SU-DHL-6 (cell line): Measurements from ENCODE around the gene PRDM7.
"Not testable (repeated sequence)": the region's sequence is repeated elsewhere in the genome, so short reads cannot be mapped to it uniquely, and the experiment has no call there.

Experiments
- H2AFZ ChIP-seq: fragments of 200-600 bp; sonication (generic); 2 replicates; pipeline ENCODE4 v1.6.1; 2014; ENCODE audit warnings: low read depth, mild to moderate bottlenecking, moderate library complexity, mixed read lengths, antibody characterized with exemption, low read length; ENCODE audit not compliant: severe bottlenecking
- H3F3A ChIP-seq: fragments of 200-600 bp; shearing (Covaris generic); 2 replicates; pipeline ENCODE4 v1.6.0; 2016; ENCODE audit warnings: antibody characterized with exemption, mild to moderate bottlenecking; ENCODE audit not compliant: insufficient read depth
- H3K27ac ChIP-seq: fragments of 200-600 bp; sonication (generic); 2 replicates; pipeline ENCODE4 v1.5.1; 2016; ENCODE audit warnings: low read depth, mild to moderate bottlenecking, low read length, moderate library complexity, mixed read lengths
- H3K27me3 ChIP-seq: fragments of 200-600 bp; sonication (generic), shearing (Covaris generic); 2 replicates; pipeline ENCODE4 v1.6.0; 2014; ENCODE audit warnings: mild to moderate bottlenecking, low read length
- H3K36me3 ChIP-seq: fragments of 200-600 bp; sonication (generic); 2 replicates; pipeline ENCODE4 v1.6.1; 2014; ENCODE audit warnings: mild to moderate bottlenecking, low read length, mixed read lengths
- H3K4me2 ChIP-seq: fragments of 300-600, 200-600 bp; shearing (Covaris generic), sonication (generic); 2 replicates; pipeline ENCODE4 v1.6.0; 2014; ENCODE audit warnings: low read length, low read depth, mild to moderate bottlenecking; ENCODE audit not compliant: poor library complexity, severe bottlenecking
- H3K4me3 ChIP-seq: fragments of 200-600 bp; sonication (generic); 2 replicates; pipeline ENCODE4 v1.5.1; 2014; ENCODE audit warnings: antibody characterized with exemption, low read length, mild to moderate bottlenecking, mixed read lengths; ENCODE audit not compliant: insufficient read depth, poor library complexity, severe bottlenecking
- H3K79me2 ChIP-seq: fragments of 200-600 bp; sonication (generic); 2 replicates; pipeline ENCODE4 v1.6.1; 2014; ENCODE audit warnings: mild to moderate bottlenecking, low read length, moderate library complexity; ENCODE audit not compliant: insufficient read depth
- H3K9ac ChIP-seq: fragments of 200-600 bp; sonication (generic); 2 replicates; pipeline ENCODE4 v1.7.0; 2014; ENCODE audit warnings: mild to moderate bottlenecking, low read length
- H3K9me2 ChIP-seq: fragments of 200-600 bp; sonication (generic); replicated peaks from 2 replicates; pipeline ENCODE4 v1.6.1; 2014; ENCODE audit warnings: low read length; ENCODE audit not compliant: insufficient read depth
- H3K9me3 ChIP-seq: fragments of 200-600 bp; sonication (generic); 2 replicates; pipeline ENCODE4 v1.6.1; 2014; ENCODE audit warnings: low read length, mixed read lengths; ENCODE audit not compliant: insufficient read depth
- H4K20me1 ChIP-seq: fragments of 200-600 bp; sonication (generic); 2 replicates; pipeline ENCODE4 v1.6.1; 2014; ENCODE audit warnings: low read depth, mild to moderate bottlenecking, antibody characterized with exemption, low read length, moderate library complexity, mixed read lengths
- CTCF ChIP-seq: fragments of 200-600 bp; sonication (generic); IDR thresholded peaks from one replicate; pipeline ENCODE4 v1.5.1; 2017; ENCODE audit warnings: antibody characterized with exemption, mild to moderate bottlenecking, low read length, moderate library complexity; ENCODE audit not compliant: insufficient read depth, poor library complexity, severe bottlenecking
- EZH2phosphoT487 ChIP-seq: fragments of 200-600 bp; sonication (generic), shearing (Covaris generic); conservative IDR thresholded peaks from 2 replicates; pipeline ENCODE4 v1.6.1; 2018; ENCODE audit warnings: mild to moderate bottlenecking, antibody characterized with exemption, low read length, moderate library complexity, mixed read lengths

PRDM7 gene

GRCh38 chr16:90070440-90070839, 6.7 kb downstream of the PRDM7 start:
- no peak overlapping the region for H3K9ac ChIP-seq
- no peak overlapping the region for H2AFZ ChIP-seq
- no peak overlapping the region for H3K27ac ChIP-seq
- H3K4me2 ChIP-seq = no peak overlapping the region
- no peaks in the 10 kb centered on the region for H3F3A ChIP-seq
- no peak for TF ChIP-seq EZH2phosphoT487
- no peak for TF ChIP-seq CTCF
- no peaks in the 10 kb centered on the region for H4K20me1 ChIP-seq
- H3K4me3 ChIP-seq = no peak overlapping the region
- peaks cover 7% of the 10 kb centered on the region; the same call in 1 of the 2 replicates for H3K9me3 ChIP-seq
- no peaks in the 10 kb centered on the region for H3K79me2 ChIP-seq
- no peaks in the 10 kb centered on the region for H3K36me3 ChIP-seq
- H3K9me2 ChIP-seq = no peaks in the 10 kb centered on the region
- no peaks in the 10 kb centered on the region for H3K27me3 ChIP-seq

GRCh38 chr16:90061437-90061836, 15.7 kb downstream of the PRDM7 start:
- Histone ChIP-seq H3K4me3 (no peak overlapping the region), H2AFZ (no peak overlapping the region), H3K36me3 (no peaks in the 10 kb centered on the region), H3K9ac (no peak overlapping the region), H3K79me2 (no peaks in the 10 kb centered on the region), H3K4me2 (no peak overlapping the region), H3K9me2 (no peaks in the 10 kb centered on the region), H3K9me3 (no peaks in the 10 kb centered on the region), H3F3A (no peaks in the 10 kb centered on the region), H4K20me1 (no peaks in the 10 kb centered on the region), H3K27me3 (no peaks in the 10 kb centered on the region), H3K27ac (no peak overlapping the region)
- TF ChIP-seq EZH2phosphoT487 (no peak), CTCF (no peak)

- no peaks in the 10 kb centered on the region for H3K27me3 ChIP-seq
- no peaks in the 10 kb centered on the region for H3F3A ChIP-seq
- H3K27ac ChIP-seq = no peak overlapping the region
- H2AFZ ChIP-seq = no peak overlapping the region
- no peaks in the 10 kb centered on the region for H3K79me2 ChIP-seq
- H3K9me2 ChIP-seq = no peaks in the 10 kb centered on the region
- H3K4me2 ChIP-seq = no peak overlapping the region
- no peak overlapping the region for H3K4me3 ChIP-seq
- peaks cover 18% of the 10 kb centered on the region for H3K9me3 ChIP-seq
- no peaks in the 10 kb centered on the region for H3K36me3 ChIP-seq
- H4K20me1 ChIP-seq = no peaks in the 10 kb centered on the region
- TF ChIP-seq CTCF (no peak), EZH2phosphoT487 (no peak)
- H3K9ac ChIP-seq = no peak overlapping the region
These were observed 19.4 kb downstream of the PRDM7 start for GRCh38 chr16:90057738-90058173.

- H4K20me1 ChIP-seq, H3K4me3 ChIP-seq, H3K4me2 ChIP-seq, H3K27ac ChIP-seq, H3K9me2 ChIP-seq, H3K9ac ChIP-seq, H3K79me2 ChIP-seq, H3K27me3 ChIP-seq, H3K36me3 ChIP-seq, H3F3A ChIP-seq, H2AFZ ChIP-seq: not testable (repeated sequence)
- peaks cover 18% of the 10 kb centered on the region for H3K9me3 ChIP-seq
These were observed 20.6 kb downstream of the PRDM7 start for GRCh38 chr16:90056521-90056920.
